ENCODE data around the gene TNC. TPM values are rescaled to one million over a fixed set of nuclear protein-coding genes. Genes with fewer than 3 reads are reported as not detected.
A peak's percentile ranks its signal among the peaks of the same experiment; 100 is the strongest.

The TNC gene
- total RNA-seq, result 137 TPM

DNA sequence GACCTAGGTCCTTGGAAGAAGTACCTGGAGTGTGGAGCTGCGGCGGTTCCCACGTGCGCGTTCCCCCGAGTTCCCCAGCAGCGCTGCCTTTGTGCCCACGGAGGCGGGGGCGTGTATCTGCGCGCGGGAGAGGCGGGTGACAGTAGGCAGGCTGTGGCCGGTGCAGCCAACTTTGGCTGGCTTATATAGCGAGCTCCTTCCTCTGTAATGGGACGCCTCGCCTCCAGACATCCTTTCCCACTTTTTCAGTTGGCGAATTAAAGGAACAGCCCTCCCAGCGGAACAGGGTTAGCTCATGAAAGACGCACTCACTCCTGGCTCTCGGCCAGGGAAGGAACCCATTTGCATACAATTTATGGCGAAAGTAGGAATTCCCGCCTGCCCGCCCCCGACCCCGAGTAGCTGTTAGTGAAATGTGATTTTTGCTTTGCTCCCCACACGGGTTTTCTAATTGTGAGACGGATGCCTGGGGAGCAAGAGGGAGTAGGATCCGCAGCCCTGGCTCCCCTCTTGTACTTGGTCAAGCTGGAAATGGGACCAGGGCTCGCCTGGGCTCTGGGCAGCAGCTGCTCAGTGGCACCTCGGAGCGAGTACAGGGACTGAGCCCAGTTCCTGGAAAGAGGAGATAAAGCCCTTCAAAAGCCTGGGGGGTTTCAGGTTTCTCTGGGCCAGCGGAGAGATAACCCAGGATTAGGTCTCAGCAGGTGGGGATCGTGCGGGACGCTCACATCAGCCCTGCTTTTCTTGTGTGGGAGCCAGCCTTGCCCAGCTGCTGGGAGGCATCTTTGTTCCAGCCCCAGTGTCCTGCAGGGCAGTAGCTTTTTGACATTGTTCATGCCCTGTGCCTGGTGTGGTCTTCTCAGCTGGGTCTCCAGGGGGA lies at the start of gene TNC:
TNC (minus strand) TSS at position 159 of the 880 bp plus-strand sequence. CDS start 27,139 bp downstream, outside the sequence.
- TF ChIP-seq, protein P1, sequence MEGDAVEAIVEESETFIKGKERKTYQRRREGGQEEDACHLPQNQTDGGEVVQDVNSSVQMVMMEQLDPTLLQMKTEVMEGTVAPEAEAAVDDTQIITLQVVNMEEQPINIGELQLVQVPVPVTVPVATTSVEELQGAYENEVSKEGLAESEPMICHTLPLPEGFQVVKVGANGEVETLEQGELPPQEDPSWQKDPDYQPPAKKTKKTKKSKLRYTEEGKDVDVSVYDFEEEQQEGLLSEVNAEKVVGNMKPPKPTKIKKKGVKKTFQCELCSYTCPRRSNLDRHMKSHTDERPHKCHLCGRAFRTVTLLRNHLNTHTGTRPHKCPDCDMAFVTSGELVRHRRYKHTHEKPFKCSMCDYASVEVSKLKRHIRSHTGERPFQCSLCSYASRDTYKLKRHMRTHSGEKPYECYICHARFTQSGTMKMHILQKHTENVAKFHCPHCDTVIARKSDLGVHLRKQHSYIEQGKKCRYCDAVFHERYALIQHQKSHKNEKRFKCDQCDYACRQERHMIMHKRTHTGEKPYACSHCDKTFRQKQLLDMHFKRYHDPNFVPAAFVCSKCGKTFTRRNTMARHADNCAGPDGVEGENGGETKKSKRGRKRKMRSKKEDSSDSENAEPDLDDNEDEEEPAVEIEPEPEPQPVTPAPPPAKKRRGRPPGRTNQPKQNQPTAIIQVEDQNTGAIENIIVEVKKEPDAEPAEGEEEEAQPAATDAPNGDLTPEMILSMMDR (IDR thresholded peaks at IDR 0.05), result no peak
- Histone ChIP-seq H3K9me3 (no peaks in the 10 kb centered on the region), H3K27me3 (no peaks in the 10 kb centered on the region), H3K4me3 (peak within 1 kb of the TSS; percentile 49 to 62), H3K36me3 (no peaks in the 10 kb centered on the region), H3K4me1 (peaks cover 0 to 11% of the 10 kb centered on the region in 2 donors), H3K27ac (peak within 1 kb of the TSS; percentile 66 to 74)
- DNase-seq (ENCODE audit: low spot score in 2 of 2), result peak; percentile 12 to 86
- intact Hi-C loops (cut with DNase I), result loop anchor here (2.0 to 5.0 kb wide), 3 partner anchors 39 to 76 kb away; no protein-coding TSS in a partner anchor

DNA sequence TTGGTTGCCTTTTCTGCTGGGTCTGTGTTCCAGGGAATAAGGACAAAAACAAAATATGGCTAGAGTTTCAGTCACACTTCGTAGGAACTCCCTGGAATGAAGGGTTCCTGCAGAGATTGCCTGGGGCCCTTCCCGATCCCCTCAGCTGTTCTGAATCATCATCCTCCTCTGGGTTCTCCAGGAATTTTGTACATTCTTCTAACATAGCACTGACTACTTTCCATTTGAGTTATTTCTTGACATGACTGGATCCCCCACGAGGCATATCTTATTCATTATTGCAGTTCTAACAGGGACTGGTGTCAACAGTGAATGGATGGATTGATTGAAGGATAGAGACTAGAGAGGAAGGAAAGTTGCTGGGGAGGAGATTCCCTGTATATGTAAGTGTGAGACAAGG lies 49.2 kb upstream of the TNC start:
- no peaks in the 10 kb centered on the region for H3K4me1 ChIP-seq
- no peak overlapping the region for H3K27ac ChIP-seq
- intact Hi-C loops (cut with DNase I), result no loop called here
- H3K9me3 ChIP-seq, result no peaks in the 10 kb centered on the region
- H3K36me3 ChIP-seq, result no peaks in the 10 kb centered on the region
- H3K27me3 ChIP-seq, result no peaks in the 10 kb centered on the region
- DNase-seq (ENCODE audit: low spot score in 2 of 2), result no peak
- TF ChIP-seq, protein P1 (IDR thresholded peaks at IDR 0.05), result no peak
- H3K4me3 ChIP-seq, result no peak overlapping the region

DNA sequence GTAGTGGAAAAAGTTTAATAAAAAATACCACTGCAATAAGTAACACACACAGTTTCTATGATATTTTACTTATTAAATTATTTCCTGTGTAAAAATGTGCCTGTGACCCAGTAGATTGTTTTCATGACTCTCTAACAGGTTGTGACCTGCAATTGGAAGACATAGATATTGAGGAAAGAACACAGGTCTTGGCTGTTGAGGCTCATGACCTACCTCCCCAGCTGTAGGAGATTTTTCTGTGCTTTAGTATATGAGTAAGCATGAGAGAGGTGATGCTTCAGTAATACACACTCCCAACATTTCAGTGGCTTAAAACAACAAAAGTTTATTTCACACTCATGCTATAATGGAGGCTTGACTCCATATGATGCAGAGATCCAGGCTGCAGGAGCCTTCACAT lies 47.3 kb upstream of the TNC start:
- Histone ChIP-seq H3K36me3 (no peaks in the 10 kb centered on the region), H3K4me3 (no peak overlapping the region), H3K4me1 (no peaks in the 10 kb centered on the region), H3K27me3 (no peaks in the 10 kb centered on the region), H3K27ac (no peak overlapping the region), H3K9me3 (no peaks in the 10 kb centered on the region)
- DNase-seq (ENCODE audit: low spot score in 2 of 2), result no peak
- TF ChIP-seq, protein P1 (IDR thresholded peaks at IDR 0.05), result no peak
- intact Hi-C loops (cut with DNase I), result no loop called here

DNA sequence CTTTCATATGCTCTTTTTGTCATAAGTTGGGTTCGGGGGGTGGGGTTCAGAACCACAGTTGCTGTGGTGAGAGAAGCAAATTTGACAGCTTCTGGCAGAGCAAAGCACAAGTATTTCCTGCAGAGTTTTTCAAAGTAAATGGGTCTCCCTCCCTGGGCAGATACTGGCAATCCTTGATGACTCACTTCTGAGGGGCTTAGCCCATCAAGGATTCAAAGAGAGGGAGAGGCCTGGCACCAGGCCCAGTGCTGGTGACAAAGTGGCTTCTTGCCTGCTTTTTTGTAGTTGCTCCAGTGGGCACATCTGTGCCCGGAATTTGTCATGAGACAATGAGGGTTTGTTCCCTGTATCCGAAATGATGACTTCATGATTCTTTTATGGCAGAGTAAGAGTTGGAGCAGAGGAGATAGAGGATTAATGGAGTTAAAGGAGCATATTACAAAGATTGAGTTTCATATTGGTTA lies 46.6 kb upstream of the TNC start:
- TF ChIP-seq, protein P1 (IDR thresholded peaks at IDR 0.05), result no peak
- Histone ChIP-seq H3K4me3 (no peak overlapping the region), H3K36me3 (no peaks in the 10 kb centered on the region), H3K9me3 (no peaks in the 10 kb centered on the region), H3K27ac (no peak overlapping the region), H3K4me1 (no peaks in the 10 kb centered on the region), H3K27me3 (no peaks in the 10 kb centered on the region)
- no peak for DNase-seq (ENCODE audit: low spot score in 2 of 2)
- intact Hi-C loops (cut with DNase I), result no loop called here

DNA sequence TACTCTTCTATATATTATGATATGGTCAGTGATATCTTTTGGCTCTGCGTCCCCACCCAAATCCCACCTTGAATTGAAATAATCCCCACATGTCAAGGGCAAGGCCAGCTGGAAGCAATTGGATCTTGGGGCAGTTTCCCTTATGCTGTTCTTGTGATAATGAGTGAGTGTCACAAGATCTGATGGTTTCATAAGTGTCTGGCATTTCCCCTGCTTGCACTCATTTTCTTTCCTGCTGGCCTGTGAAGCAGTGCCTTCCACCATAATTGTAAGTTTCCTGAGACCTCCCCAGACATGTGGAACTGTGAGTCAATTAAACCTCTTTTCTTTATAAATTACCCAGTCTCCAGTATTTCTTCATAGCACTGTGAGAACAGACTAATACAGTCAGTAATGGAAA lies 45.0 kb upstream of the TNC start:
- Histone ChIP-seq H3K4me1 (peaks cover 4 to 12% of the 10 kb centered on the region in 2 donors), H3K4me3 (no peak overlapping the region), H3K27me3 (no peaks in the 10 kb centered on the region), H3K27ac (no peak overlapping the region), H3K36me3 (no peaks in the 10 kb centered on the region), H3K9me3 (no peaks in the 10 kb centered on the region)
- no peak for DNase-seq (ENCODE audit: low spot score in 2 of 2)
- intact Hi-C loops (cut with DNase I), result no loop called here
- TF ChIP-seq, protein P1 (IDR thresholded peaks at IDR 0.05), result no peak
